Neuron (in vitro differentiated cells): ENCODE results near the gene DSCAML1.

ENCODE experiments used
- H2AFZ ChIP-seq: one replicate; pipeline ENCODE4 v1.6.1; 2013; ENCODE audit warnings: low read depth, mild to moderate bottlenecking, inconsistent platforms, low read length, moderate library complexity
- H3K27me3 ChIP-seq: one replicate; pipeline ENCODE4 v1.6.1; 2013; ENCODE audit warnings: low read length; ENCODE audit not compliant: insufficient read depth
- H3K36me3 ChIP-seq: one replicate; pipeline ENCODE4 v1.6.1; 2013; ENCODE audit warnings: low read length; ENCODE audit not compliant: insufficient read depth
- H3K4me1 ChIP-seq: one replicate; pipeline ENCODE4 v1.6.1; 2013; ENCODE audit warnings: low read length; ENCODE audit not compliant: insufficient read depth
- H3K4me3 ChIP-seq: 2 replicates; pipeline ENCODE4 v1.5.1; 2013; ENCODE audit warnings: mild to moderate bottlenecking, low read length, moderate library complexity
- H3K9me3 ChIP-seq: one replicate; pipeline ENCODE4 v1.6.1; 2013; ENCODE audit warnings: low read length

Gene DSCAML1

GRCh38 chr11:117394221-117394925, 402.6 kb downstream of the DSCAML1 start:
- Histone ChIP-seq H3K4me3 (no peak overlapping the region), H2AFZ (no peak overlapping the region), H3K27me3 (no peaks in the 10 kb centered on the region), H3K4me1 (no peaks in the 10 kb centered on the region), H3K36me3 (peaks cover 68% of the 10 kb centered on the region), H3K9me3 (peaks cover 13% of the 10 kb centered on the region)

GRCh38 chr11:117392979-117393378, 404.0 kb downstream of the DSCAML1 start:
- Histone ChIP-seq H3K4me1 (no peaks in the 10 kb centered on the region), H3K4me3 (no peak overlapping the region), H2AFZ (no peak overlapping the region), H3K27me3 (no peaks in the 10 kb centered on the region), H3K9me3 (peaks cover 7% of the 10 kb centered on the region), H3K36me3 (peaks cover 71% of the 10 kb centered on the region)

GRCh38 chr11:117392001-117392690, 404.9 kb downstream of the DSCAML1 start:
- no peak overlapping the region for H2AFZ ChIP-seq
- no peaks in the 10 kb centered on the region for H3K27me3 ChIP-seq
- no peaks in the 10 kb centered on the region for H3K4me1 ChIP-seq
- peaks cover 73% of the 10 kb centered on the region for H3K36me3 ChIP-seq
- no peak overlapping the region for H3K4me3 ChIP-seq
- H3K9me3 ChIP-seq = peaks cover 6% of the 10 kb centered on the region

- H2AFZ ChIP-seq = no peak overlapping the region
- H3K4me3 ChIP-seq = no peak overlapping the region
- peaks cover 71% of the 10 kb centered on the region for H3K36me3 ChIP-seq
- no peaks in the 10 kb centered on the region for H3K9me3 ChIP-seq
- no peaks in the 10 kb centered on the region for H3K4me1 ChIP-seq
- H3K27me3 ChIP-seq = no peaks in the 10 kb centered on the region
These were observed 405.8 kb downstream of the DSCAML1 start for GRCh38 chr11:117391181-117391580.

- H2AFZ ChIP-seq = no peak overlapping the region
- no peak overlapping the region for H3K4me3 ChIP-seq
- peaks cover 70% of the 10 kb centered on the region for H3K36me3 ChIP-seq
- H3K27me3 ChIP-seq = no peaks in the 10 kb centered on the region
- H3K4me1 ChIP-seq = no peaks in the 10 kb centered on the region
- H3K9me3 ChIP-seq = no peaks in the 10 kb centered on the region
These were observed 406.3 kb downstream of the DSCAML1 start for GRCh38 chr11:117390743-117391142.

- Histone ChIP-seq H3K27me3 (no peaks in the 10 kb centered on the region), H3K4me3 (no peak overlapping the region), H2AFZ (no peak overlapping the region), H3K4me1 (no peaks in the 10 kb centered on the region), H3K36me3 (peaks cover 49% of the 10 kb centered on the region), H3K9me3 (no peaks in the 10 kb centered on the region)
These were observed 408.8 kb downstream of the DSCAML1 start for GRCh38 chr11:117387992-117388755.

- Histone ChIP-seq H3K9me3 (no peaks in the 10 kb centered on the region), H3K4me1 (no peaks in the 10 kb centered on the region), H3K36me3 (peaks cover 47% of the 10 kb centered on the region), H3K4me3 (no peak overlapping the region), H3K27me3 (no peaks in the 10 kb centered on the region), H2AFZ (no peak overlapping the region)
These were observed 411.1 kb downstream of the DSCAML1 start for GRCh38 chr11:117385906-117386305.

- Histone ChIP-seq H3K27me3 (no peaks in the 10 kb centered on the region), H3K36me3 (peaks cover 45% of the 10 kb centered on the region), H3K9me3 (no peaks in the 10 kb centered on the region), H3K4me1 (no peaks in the 10 kb centered on the region), H2AFZ (no peak overlapping the region), H3K4me3 (no peak overlapping the region)
These were observed 411.5 kb downstream of the DSCAML1 start for GRCh38 chr11:117385471-117385870.

GRCh38 chr11:117384045-117384444, 413.0 kb downstream of the DSCAML1 start:
- H3K9me3 ChIP-seq = no peaks in the 10 kb centered on the region
- peaks cover 53% of the 10 kb centered on the region for H3K36me3 ChIP-seq

GRCh38 chr11:117382746-117383145, 414.3 kb downstream of the DSCAML1 start:
- H3K4me1 ChIP-seq = no peaks in the 10 kb centered on the region
- no peaks in the 10 kb centered on the region for H3K27me3 ChIP-seq
- H3K9me3 ChIP-seq = no peaks in the 10 kb centered on the region
- no peak overlapping the region for H2AFZ ChIP-seq
- H3K36me3 ChIP-seq = peaks cover 48% of the 10 kb centered on the region
- no peak overlapping the region for H3K4me3 ChIP-seq

More at GRCh38 chr11:117384045-117384444, 413.0 kb downstream of the DSCAML1 start:
- Histone ChIP-seq H3K4me1 (no peaks in the 10 kb centered on the region), H3K4me3 (no peak overlapping the region), H2AFZ (no peak overlapping the region), H3K27me3 (no peaks in the 10 kb centered on the region)

- no peak overlapping the region for H3K4me3 ChIP-seq
- H3K9me3 ChIP-seq = no peaks in the 10 kb centered on the region
These were observed 415.3 kb downstream of the DSCAML1 start for GRCh38 chr11:117381481-117382387.

GRCh38 chr11:117380676-117381075, 416.3 kb downstream of the DSCAML1 start:
- Histone ChIP-seq H3K4me3 (no peak overlapping the region), H3K36me3 (peaks cover 42% of the 10 kb centered on the region), H3K27me3 (no peaks in the 10 kb centered on the region)

More at GRCh38 chr11:117381481-117382387, 415.3 kb downstream of the DSCAML1 start:
- Histone ChIP-seq H2AFZ (no peak overlapping the region), H3K27me3 (no peaks in the 10 kb centered on the region), H3K4me1 (no peaks in the 10 kb centered on the region), H3K36me3 (peaks cover 38% of the 10 kb centered on the region)

More at GRCh38 chr11:117380676-117381075, 416.3 kb downstream of the DSCAML1 start:
- no peaks in the 10 kb centered on the region for H3K9me3 ChIP-seq
- no peaks in the 10 kb centered on the region for H3K4me1 ChIP-seq
- H2AFZ ChIP-seq = no peak overlapping the region
